Colon (tissue), 2 donors: Measurements from ENCODE around the gene MRGPRX2.

Experiments
- FAIRE-seq: peaks from 2 replicates; lab custom pipeline; 2012; peaks lifted over from hg19 to GRCh38; lab: Jason Lieb, UNC
- donor health status: control.
- donor health status: control.

Gene MRGPRX2

GRCh38 chr11:19075636-19076035 lies 15.1 kb upstream of the MRGPRX2 start:
- FAIRE-seq: no peak

GRCh38 chr11:19073454-19074415 lies 13.2 kb upstream of the MRGPRX2 start:
- no peak for FAIRE-seq

- no peak for FAIRE-seq
Observed at GRCh38 chr11:19072464-19072863, 11.9 kb upstream of the MRGPRX2 start.

GRCh38 chr11:19071255-19071654 lies 10.7 kb upstream of the MRGPRX2 start:
- no peak for FAIRE-seq

GRCh38 chr11:19059833-19060232 lies 684 bp downstream of the MRGPRX2 start:
- FAIRE-seq: no peak

GRCh38 chr11:19055905-19056304 lies 4.6 kb downstream of the MRGPRX2 start:
- FAIRE-seq: no peak

GRCh38 chr11:19055016-19055415 lies 5.5 kb downstream of the MRGPRX2 start:
- FAIRE-seq: no peak

GRCh38 chr11:19053909-19054308 lies 6.6 kb downstream of the MRGPRX2 start:
- no peak for FAIRE-seq

- no peak for FAIRE-seq
Observed at GRCh38 chr11:19050281-19050680, 10.2 kb downstream of the MRGPRX2 start.

GRCh38 chr11:19049351-19049750 lies 11.2 kb downstream of the MRGPRX2 start:
- no peak for FAIRE-seq

- no peak for FAIRE-seq
Observed at GRCh38 chr11:19040051-19040450, 20.5 kb downstream of the MRGPRX2 start.

GRCh38 chr11:19039409-19039808 lies 21.1 kb downstream of the MRGPRX2 start:
- FAIRE-seq: no peak

- no peak for FAIRE-seq
Observed at GRCh38 chr11:19032990-19033389, 27.5 kb downstream of the MRGPRX2 start.

- no peak for FAIRE-seq
Observed at GRCh38 chr11:19027829-19028595, 32.5 kb downstream of the MRGPRX2 start.

GRCh38 chr11:19026862-19027261 lies 33.7 kb downstream of the MRGPRX2 start:
- FAIRE-seq: no peak

GRCh38 chr11:19025481-19026406 lies 34.8 kb downstream of the MRGPRX2 start:
- FAIRE-seq: no peak

GRCh38 chr11:19020831-19021230 lies 39.7 kb downstream of the MRGPRX2 start:
- no peak for FAIRE-seq

GRCh38 chr11:19018901-19019300 lies 41.6 kb downstream of the MRGPRX2 start:
- no peak for FAIRE-seq

- FAIRE-seq: no peak
Observed at GRCh38 chr11:19013181-19013857, 47.2 kb downstream of the MRGPRX2 start.

GRCh38 chr11:19012636-19013035 lies 47.9 kb downstream of the MRGPRX2 start:
- no peak for FAIRE-seq
